Kasumi-1 (cell line): ENCODE results near the gene KCNS1.
A peak's percentile ranks its signal among the peaks of the same experiment; 100 is the strongest.
"Not testable (repeated sequence)": the region's sequence is repeated elsewhere in the genome, so short reads cannot be mapped to it uniquely, and the experiment has no call there.

Experiments used
- DNase-seq, 2 experiments: peaks; one replicate each; lab custom pipeline; 2025; lab: John Stamatoyannopoulos, UW

The KCNS1 gene

DNA sequence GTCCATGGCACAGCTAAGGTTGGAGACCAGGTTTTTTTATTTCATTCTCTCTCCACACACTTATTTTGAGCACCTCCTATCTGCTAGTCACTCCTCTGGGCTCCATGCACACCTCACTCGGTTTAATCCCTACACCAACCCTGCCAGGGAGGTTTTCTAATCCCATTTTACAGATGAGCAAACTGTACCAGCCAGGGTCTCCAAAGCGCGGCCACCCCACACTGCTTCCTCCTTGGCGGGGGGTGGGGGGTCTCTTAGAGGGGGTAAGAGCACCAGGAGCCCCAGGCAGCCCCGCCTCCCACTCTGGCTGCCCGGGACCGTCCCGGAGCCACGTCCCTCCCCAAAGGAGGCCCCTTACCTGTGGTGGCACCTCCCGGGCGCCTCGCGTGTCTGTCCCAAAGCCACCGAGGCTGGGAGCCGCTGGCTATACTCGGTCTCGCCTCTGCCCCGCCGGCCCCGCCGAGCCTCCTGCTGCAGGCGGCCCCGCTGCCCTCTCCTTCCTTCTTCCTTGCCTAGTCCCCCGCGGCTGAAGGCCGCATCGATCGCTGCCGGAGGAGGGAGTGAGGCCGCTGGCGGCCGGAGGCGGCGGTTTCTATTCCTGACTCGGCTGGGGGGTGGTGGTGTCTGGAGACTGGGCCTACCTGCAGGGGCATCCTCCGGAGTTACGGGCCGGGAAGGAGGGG is at the start of gene KCNS1:
Gene KCNS1 (minus strand): TSS at position 565 of the 683 bp plus-strand sequence. CDS start 1,891 bp downstream, outside the sequence.
- peak; percentile 4 to 35 for DNase-seq

- DNase-seq: no peak
Measured at GRCh38 chr20:45149062-45149461, 48.1 kb upstream of the KCNS1 start.

GRCh38 chr20:45140836-45141235 is 39.9 kb upstream of the KCNS1 start:
- no peak for DNase-seq

- DNase-seq: not testable (repeated sequence)
Measured at GRCh38 chr20:45139733-45140375, 38.9 kb upstream of the KCNS1 start.

- DNase-seq: peak; percentile 3 to 26
Measured at GRCh38 chr20:45138561-45139300, 37.8 kb upstream of the KCNS1 start.

DNA sequence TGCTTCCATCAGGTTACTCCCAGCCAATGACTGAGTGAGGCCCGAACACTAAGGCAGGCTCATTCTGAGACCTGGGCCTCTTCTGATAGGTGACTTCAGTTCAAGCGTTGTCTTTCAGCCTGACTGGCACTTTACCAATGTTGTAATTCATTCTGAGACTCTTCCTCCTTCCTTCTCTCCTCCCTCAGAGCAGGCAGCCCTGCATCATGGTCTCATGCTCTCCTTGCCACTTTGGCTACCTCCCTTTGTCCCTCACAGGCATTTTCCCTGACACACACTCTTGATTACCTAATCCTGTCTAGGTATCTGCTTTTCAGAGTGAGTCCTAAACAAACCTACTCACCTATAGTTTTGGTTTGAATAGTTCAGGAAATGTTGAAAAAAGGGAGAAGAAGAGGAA is 36.0 kb upstream of the KCNS1 start:
- DNase-seq: no peak

DNA sequence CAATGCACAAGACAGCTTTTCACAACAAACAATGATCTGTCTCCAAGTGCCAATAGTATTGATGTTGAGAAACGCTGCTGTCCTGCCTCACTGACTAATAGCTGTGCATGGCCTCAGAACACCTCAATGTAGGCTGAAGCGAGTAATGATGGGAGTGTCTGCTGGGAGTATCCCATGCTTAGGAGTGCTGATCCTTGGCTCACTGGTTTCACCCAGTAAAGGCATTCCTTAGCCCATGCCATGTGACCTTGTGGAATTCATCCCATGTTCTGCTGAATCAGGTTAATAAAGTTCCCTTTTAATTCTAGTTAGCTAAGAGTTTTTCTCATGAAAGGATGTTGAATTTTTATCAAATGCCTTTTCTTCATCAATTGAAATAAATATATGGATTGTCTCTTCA is 27.2 kb upstream of the KCNS1 start:
- DNase-seq: no peak

DNA sequence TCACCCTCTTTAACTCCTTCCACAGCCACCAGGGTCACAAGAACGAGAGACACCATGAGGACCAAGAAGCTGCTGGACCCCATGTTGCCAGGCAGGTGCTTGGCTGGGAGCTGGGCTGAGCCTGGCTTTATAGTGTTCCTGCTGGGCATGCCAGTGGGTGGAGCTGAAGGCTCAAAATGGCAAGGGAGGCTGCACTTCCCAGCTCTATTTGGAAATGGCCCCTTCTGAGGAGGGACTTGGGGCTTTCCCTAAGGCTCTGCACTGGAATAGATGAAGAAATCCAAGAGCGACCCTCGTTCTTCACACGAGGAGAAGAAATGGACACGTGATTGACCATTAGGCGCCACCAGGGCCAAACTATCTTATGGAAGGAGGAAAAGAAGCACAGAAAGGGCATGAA is 23.4 kb upstream of the KCNS1 start, which contains the start of gene WFDC12:
Gene WFDC12 (minus strand): TSS at position 101 of the 400 bp plus-strand sequence. CDS start 18 bp downstream, at position 83.
- DNase-seq: no peak

GRCh38 chr20:45121388-45121787 is 20.5 kb upstream of the KCNS1 start:
- no peak for DNase-seq

- no peak for DNase-seq
Measured at GRCh38 chr20:45119556-45120266, 18.8 kb upstream of the KCNS1 start.

GRCh38 chr20:45118028-45118427 is 17.1 kb upstream of the KCNS1 start:
- DNase-seq: peak in 1 of 2 experiments; percentile 38

DNA sequence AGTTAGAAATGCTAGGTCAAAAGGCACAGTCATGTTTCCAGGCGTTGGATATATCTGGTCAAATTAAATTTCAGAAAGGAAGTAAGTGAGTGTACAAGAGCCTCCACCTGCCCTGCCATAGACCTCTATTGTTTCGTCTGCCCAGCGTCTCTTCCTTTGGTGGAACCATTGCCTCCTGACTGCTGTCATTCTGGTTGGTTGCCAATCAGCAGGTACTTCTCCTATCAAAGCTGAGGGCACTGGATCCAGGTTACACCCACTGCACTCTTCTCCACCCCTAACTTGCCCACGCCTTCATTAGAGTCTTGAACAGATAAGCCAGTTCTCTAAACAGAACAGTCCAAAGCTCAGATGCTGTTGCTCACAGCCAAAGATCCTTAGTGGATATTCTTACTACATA is 16.7 kb upstream of the KCNS1 start:
- DNase-seq: no peak

DNA sequence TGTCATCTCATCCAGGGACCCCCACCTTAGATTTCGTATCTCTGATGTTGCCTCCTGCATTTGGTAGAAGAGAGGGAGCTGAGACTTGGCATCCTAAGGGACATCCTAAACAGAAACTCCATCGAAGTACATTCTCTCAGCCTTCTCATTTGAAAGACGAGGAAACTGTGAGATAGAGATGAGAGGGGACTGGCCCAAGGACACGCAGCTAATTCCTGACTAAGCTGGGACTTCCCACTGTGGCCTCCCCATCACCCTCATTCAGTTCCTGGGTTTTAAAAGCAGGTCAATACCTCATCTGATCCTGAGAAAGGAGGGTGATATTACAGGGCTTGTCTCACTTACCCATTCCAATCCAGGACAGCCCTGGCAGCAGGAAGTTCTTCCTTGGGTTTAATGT is 14.9 kb upstream of the KCNS1 start:
- no peak for DNase-seq

GRCh38 chr20:45115386-45115774 is 14.5 kb upstream of the KCNS1 start:
- DNase-seq: no peak

GRCh38 chr20:45114465-45115385 is 13.8 kb upstream of the KCNS1 start, which contains the start of gene WFDC5:
WFDC5 (minus strand) TSS chr20:45115174; CDS start chr20:45115083, 91 bp downstream.
- no peak for DNase-seq

- no peak for DNase-seq
Measured at GRCh38 chr20:45113865-45114264, 12.9 kb upstream of the KCNS1 start.

DNA sequence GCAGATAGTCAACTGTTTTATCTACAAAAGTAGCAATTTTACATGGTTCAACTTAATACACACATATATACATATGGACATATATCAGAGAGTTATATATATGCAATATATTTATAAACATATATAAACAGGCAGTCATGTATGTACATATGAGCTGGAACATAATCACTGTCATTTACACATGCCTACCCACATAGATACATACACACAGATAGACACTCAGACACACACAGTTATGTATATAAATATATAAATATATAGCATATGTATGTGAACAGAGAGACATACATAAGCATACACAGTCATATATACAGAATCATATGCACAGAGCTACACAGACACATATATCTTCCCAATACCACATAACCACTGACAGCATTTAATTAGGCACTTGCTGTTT is 11.8 kb upstream of the KCNS1 start:
- no peak for DNase-seq

DNA sequence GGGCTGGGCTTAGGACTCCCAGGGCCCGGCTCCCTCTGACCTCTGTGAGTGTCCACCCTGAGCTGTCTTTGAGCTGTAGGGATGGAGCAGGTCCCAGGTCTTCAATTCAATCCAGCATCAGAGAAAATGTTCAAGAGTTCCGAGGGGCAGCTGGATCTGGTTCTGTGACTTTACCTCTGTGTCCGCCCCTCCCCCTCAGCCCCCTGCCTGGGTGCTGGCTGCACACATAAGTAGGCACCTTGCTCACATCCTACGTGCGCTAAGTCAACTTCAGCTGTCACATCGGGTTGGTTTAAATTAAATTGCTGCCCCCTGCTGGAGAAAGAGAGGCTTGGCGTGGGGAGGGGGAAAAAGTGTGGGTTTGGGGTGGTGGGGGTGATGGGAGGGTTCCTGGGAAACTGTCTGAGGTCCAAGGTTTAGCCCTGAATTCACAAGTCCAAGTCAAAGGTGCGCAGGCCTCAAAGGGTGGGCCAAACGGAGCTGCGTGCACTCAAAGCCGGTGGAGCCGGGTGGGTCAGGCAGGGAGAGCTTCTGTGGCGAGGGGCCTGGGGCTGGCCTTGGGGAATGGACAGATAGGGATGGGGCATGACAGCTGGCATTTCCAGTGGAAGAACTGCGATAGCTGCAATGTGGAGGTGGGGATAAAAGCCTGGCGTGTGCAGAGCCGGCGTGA is 11.0 kb upstream of the KCNS1 start:
- DNase-seq: peak; percentile 15 to 49

GRCh38 chr20:45111285-45111684 is 10.4 kb upstream of the KCNS1 start:
- DNase-seq: no peak

DNA sequence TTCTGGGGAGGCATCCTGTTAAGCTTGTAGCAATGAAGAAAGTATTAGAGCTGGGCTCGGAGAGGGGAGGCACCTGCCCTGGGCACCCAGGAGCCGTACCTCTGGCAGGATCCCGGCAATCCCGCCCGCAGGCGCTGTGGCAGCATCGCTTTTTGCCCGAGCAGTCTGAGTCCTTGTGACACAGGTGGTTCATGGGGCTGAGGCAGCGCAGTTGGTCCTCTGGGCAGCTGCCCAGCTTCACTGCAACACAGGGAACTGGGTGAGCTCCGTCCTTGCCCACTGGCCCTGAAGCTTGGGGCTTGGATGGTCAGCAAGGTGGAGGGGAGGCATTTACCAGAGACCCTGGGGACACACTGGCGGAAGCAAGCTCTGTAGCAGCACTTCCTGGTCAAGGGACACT is 9.4 kb upstream of the KCNS1 start:
- no peak for DNase-seq
